ENCODE measurements around the gene CDC40. TPM values are rescaled to one million over a fixed set of nuclear protein-coding genes. Genes with fewer than 3 reads are reported as not detected.

Gene CDC40
- total RNA-seq, 1 donor from 2014 or later: 11.0 TPM

- H3K27me3 ChIP-seq (ENCODE audit: control insufficient read depth in 3 of 3, insufficient read depth in 3 of 3, low read length in 3 of 3): no peaks in the 10 kb centered on the region
- H3K4me3 ChIP-seq (ENCODE audit: low read length in 3 of 3): peak within 1 kb of the TSS; percentile 89 to 100 (median 99)
- H3K27ac ChIP-seq (ENCODE audit: low read depth, low read length): peak within 1 kb of the TSS; percentile 53
- no peaks in the 10 kb centered on the region for H3K9me3 ChIP-seq (ENCODE audit: control insufficient read depth in 3 of 3, low read length in 3 of 3)
- H3K4me1 ChIP-seq (ENCODE audit: control insufficient read depth in 3 of 3, insufficient read depth in 3 of 3, low read length in 3 of 3): peaks cover 10 to 35% (median 33%) of the 10 kb centered on the region in 3 donors
- no peaks in the 10 kb centered on the region for H3K36me3 ChIP-seq (ENCODE audit: control insufficient read depth in 3 of 3, insufficient read depth in 3 of 3, low read length in 3 of 3)
- H3K9ac ChIP-seq (ENCODE audit: low read depth in 1 of 3, low read length in 3 of 3): peak within 1 kb of the TSS; percentile 82 to 95 (median 91)
Measured at GRCh38 chr6:110179406-110180227, 610 bp upstream of the CDC40 start, which contains the start of gene WASF1. WASF1 (minus strand) TSS chr6:110179670; CDS start chr6:110127601, 52,069 bp downstream.

- H3K27ac ChIP-seq (ENCODE audit: low read depth, low read length): peak overlapping the region; percentile 53
- peak overlapping the region; percentile 82 to 95 (median 91) for H3K9ac ChIP-seq (ENCODE audit: low read depth in 1 of 3, low read length in 3 of 3)
- peak overlapping the region; percentile 89 to 100 (median 99) for H3K4me3 ChIP-seq (ENCODE audit: low read length in 3 of 3)
- peaks cover 10 to 35% (median 33%) of the 10 kb centered on the region in 3 donors for H3K4me1 ChIP-seq (ENCODE audit: control insufficient read depth in 3 of 3, insufficient read depth in 3 of 3, low read length in 3 of 3)
- H3K36me3 ChIP-seq (ENCODE audit: control insufficient read depth in 3 of 3, insufficient read depth in 3 of 3, low read length in 3 of 3): no peaks in the 10 kb centered on the region
- no peaks in the 10 kb centered on the region for H3K9me3 ChIP-seq (ENCODE audit: control insufficient read depth in 3 of 3, low read length in 3 of 3)
- no peaks in the 10 kb centered on the region for H3K27me3 ChIP-seq (ENCODE audit: control insufficient read depth in 3 of 3, insufficient read depth in 3 of 3, low read length in 3 of 3)
Measured at GRCh38 chr6:110181131-110182030, 1.2 kb downstream of the CDC40 start.

- H3K27ac ChIP-seq (ENCODE audit: low read depth, low read length): no peak overlapping the region
- H3K4me1 ChIP-seq (ENCODE audit: control insufficient read depth in 3 of 3, insufficient read depth in 3 of 3, low read length in 3 of 3): peaks cover 10 to 33% (median 32%) of the 10 kb centered on the region in 3 donors
- H3K27me3 ChIP-seq (ENCODE audit: control insufficient read depth in 3 of 3, insufficient read depth in 3 of 3, low read length in 3 of 3): no peaks in the 10 kb centered on the region
- H3K9ac ChIP-seq (ENCODE audit: low read depth in 1 of 3, low read length in 3 of 3): no peak overlapping the region
- no peak overlapping the region for H3K4me3 ChIP-seq (ENCODE audit: low read length in 3 of 3)
- H3K9me3 ChIP-seq (ENCODE audit: control insufficient read depth in 3 of 3, low read length in 3 of 3): no peaks in the 10 kb centered on the region
- no peaks in the 10 kb centered on the region for H3K36me3 ChIP-seq (ENCODE audit: control insufficient read depth in 3 of 3, insufficient read depth in 3 of 3, low read length in 3 of 3)
Measured at GRCh38 chr6:110183292-110183885, 3.2 kb downstream of the CDC40 start.

GRCh38 chr6:110185879-110186278, 5.7 kb downstream of the CDC40 start:
- H3K4me1 ChIP-seq (ENCODE audit: control insufficient read depth in 3 of 3, insufficient read depth in 3 of 3, low read length in 3 of 3): peaks cover 9 to 31% (median 23%) of the 10 kb centered on the region in 3 donors
- H3K27ac ChIP-seq (ENCODE audit: low read depth, low read length): no peak overlapping the region
- no peak overlapping the region for H3K4me3 ChIP-seq (ENCODE audit: low read length in 3 of 3)
- H3K36me3 ChIP-seq (ENCODE audit: control insufficient read depth in 3 of 3, insufficient read depth in 3 of 3, low read length in 3 of 3): no peaks in the 10 kb centered on the region
- no peaks in the 10 kb centered on the region for H3K9me3 ChIP-seq (ENCODE audit: control insufficient read depth in 3 of 3, low read length in 3 of 3)
- H3K9ac ChIP-seq (ENCODE audit: low read depth in 1 of 3, low read length in 3 of 3): no peak overlapping the region
- H3K27me3 ChIP-seq (ENCODE audit: control insufficient read depth in 3 of 3, insufficient read depth in 3 of 3, low read length in 3 of 3): no peaks in the 10 kb centered on the region

GRCh38 chr6:110188791-110189190, 8.6 kb downstream of the CDC40 start:
- H3K27me3 ChIP-seq (ENCODE audit: control insufficient read depth in 3 of 3, insufficient read depth in 3 of 3, low read length in 3 of 3): no peaks in the 10 kb centered on the region
- no peak overlapping the region for H3K9ac ChIP-seq (ENCODE audit: low read depth in 1 of 3, low read length in 3 of 3)

GRCh38 chr6:110190726-110191125, 10.5 kb downstream of the CDC40 start:
- H3K4me1 ChIP-seq (ENCODE audit: control insufficient read depth in 3 of 3, insufficient read depth in 3 of 3, low read length in 3 of 3): peaks cover 0 to 6% (median 0%) of the 10 kb centered on the region in 3 donors
- no peaks in the 10 kb centered on the region for H3K27me3 ChIP-seq (ENCODE audit: control insufficient read depth in 3 of 3, insufficient read depth in 3 of 3, low read length in 3 of 3)
- no peak overlapping the region for H3K9ac ChIP-seq (ENCODE audit: low read depth in 1 of 3, low read length in 3 of 3)
- no peak overlapping the region for H3K27ac ChIP-seq (ENCODE audit: low read depth, low read length)
- no peaks in the 10 kb centered on the region for H3K9me3 ChIP-seq (ENCODE audit: control insufficient read depth in 3 of 3, low read length in 3 of 3)
- no peak overlapping the region for H3K4me3 ChIP-seq (ENCODE audit: low read length in 3 of 3)
- peaks cover 0 to 5% (median 2%) of the 10 kb centered on the region in 3 donors for H3K36me3 ChIP-seq (ENCODE audit: control insufficient read depth in 3 of 3, insufficient read depth in 3 of 3, low read length in 3 of 3)

More at GRCh38 chr6:110188791-110189190, 8.6 kb downstream of the CDC40 start:
- H3K27ac ChIP-seq (ENCODE audit: low read depth, low read length): no peak overlapping the region
- H3K4me1 ChIP-seq (ENCODE audit: control insufficient read depth in 3 of 3, insufficient read depth in 3 of 3, low read length in 3 of 3): peaks cover 0 to 6% (median 0%) of the 10 kb centered on the region in 3 donors
- H3K9me3 ChIP-seq (ENCODE audit: control insufficient read depth in 3 of 3, low read length in 3 of 3): no peaks in the 10 kb centered on the region
- no peak overlapping the region for H3K4me3 ChIP-seq (ENCODE audit: low read length in 3 of 3)
- peaks cover 0 to 5% (median 0%) of the 10 kb centered on the region in 3 donors for H3K36me3 ChIP-seq (ENCODE audit: control insufficient read depth in 3 of 3, insufficient read depth in 3 of 3, low read length in 3 of 3)

GRCh38 chr6:110191477-110191876, 11.2 kb downstream of the CDC40 start:
- Histone ChIP-seq H3K4me1 (ENCODE audit: control insufficient read depth in 3 of 3, insufficient read depth in 3 of 3, low read length in 3 of 3) (peaks cover 0 to 6% (median 0%) of the 10 kb centered on the region in 3 donors), H3K9me3 (ENCODE audit: control insufficient read depth in 3 of 3, low read length in 3 of 3) (no peaks in the 10 kb centered on the region), H3K9ac (ENCODE audit: low read depth in 1 of 3, low read length in 3 of 3) (no peak overlapping the region), H3K4me3 (ENCODE audit: low read length in 3 of 3) (no peak overlapping the region), H3K36me3 (ENCODE audit: control insufficient read depth in 3 of 3, insufficient read depth in 3 of 3, low read length in 3 of 3) (peaks cover 0 to 5% (median 2%) of the 10 kb centered on the region in 3 donors), H3K27ac (ENCODE audit: low read depth, low read length) (no peak overlapping the region), H3K27me3 (ENCODE audit: control insufficient read depth in 3 of 3, insufficient read depth in 3 of 3, low read length in 3 of 3) (no peaks in the 10 kb centered on the region)

- H3K9me3 ChIP-seq (ENCODE audit: control insufficient read depth in 3 of 3, low read length in 3 of 3): no peaks in the 10 kb centered on the region
- H3K9ac ChIP-seq (ENCODE audit: low read depth in 1 of 3, low read length in 3 of 3): no peak overlapping the region
- H3K36me3 ChIP-seq (ENCODE audit: control insufficient read depth in 3 of 3, insufficient read depth in 3 of 3, low read length in 3 of 3): peaks cover 0 to 5% (median 2%) of the 10 kb centered on the region in 3 donors
- no peak overlapping the region for H3K4me3 ChIP-seq (ENCODE audit: low read length in 3 of 3)
- H3K4me1 ChIP-seq (ENCODE audit: control insufficient read depth in 3 of 3, insufficient read depth in 3 of 3, low read length in 3 of 3): peaks cover 0 to under 1% (median 0%) of the 10 kb centered on the region in 3 donors
- H3K27ac ChIP-seq (ENCODE audit: low read depth, low read length): no peak overlapping the region
- no peaks in the 10 kb centered on the region for H3K27me3 ChIP-seq (ENCODE audit: control insufficient read depth in 3 of 3, insufficient read depth in 3 of 3, low read length in 3 of 3)
Measured at GRCh38 chr6:110195639-110196038, 15.4 kb downstream of the CDC40 start.

- peaks cover 0 to 5% (median 2%) of the 10 kb centered on the region in 3 donors for H3K36me3 ChIP-seq (ENCODE audit: control insufficient read depth in 3 of 3, insufficient read depth in 3 of 3, low read length in 3 of 3)
- H3K4me1 ChIP-seq (ENCODE audit: control insufficient read depth in 3 of 3, insufficient read depth in 3 of 3, low read length in 3 of 3): no peaks in the 10 kb centered on the region
- no peak overlapping the region for H3K27ac ChIP-seq (ENCODE audit: low read depth, low read length)
Measured at GRCh38 chr6:110196874-110197273, 16.6 kb downstream of the CDC40 start.

More at GRCh38 chr6:110196874-110197273, 16.6 kb downstream of the CDC40 start:
- no peaks in the 10 kb centered on the region for H3K9me3 ChIP-seq (ENCODE audit: control insufficient read depth in 3 of 3, low read length in 3 of 3)
- H3K27me3 ChIP-seq (ENCODE audit: control insufficient read depth in 3 of 3, insufficient read depth in 3 of 3, low read length in 3 of 3): no peaks in the 10 kb centered on the region
- no peak overlapping the region for H3K4me3 ChIP-seq (ENCODE audit: low read length in 3 of 3)
- no peak overlapping the region for H3K9ac ChIP-seq (ENCODE audit: low read depth in 1 of 3, low read length in 3 of 3)

Measured in skeletal muscle tissue (tissue), 4 donors.